Esophagus squamous epithelium (tissue), 4 donors: ENCODE data around the gene SPRY1.

Experiments used
- CTCF ChIP-seq, 6 experiments: fragments of 450-650 bp in 4 of 6; fragments of 200-600 bp in 2 of 6; sonication (generic) in 2 of 6; IDR thresholded peaks; one replicate each; pipeline ENCODE4 v1.5.1; 2016 to 2019; ENCODE audit warnings: antibody characterized with exemption in 6 of 6, mild to moderate bottlenecking in 4 of 6, moderate library complexity in 4 of 6
- POLR2A ChIP-seq, 4 donors: fragments of 450-650 bp; IDR thresholded peaks; one replicate each; pipeline ENCODE4 v1.6.1; 2017; ENCODE audit warnings: antibody characterized with exemption in 4 of 4, mild to moderate bottlenecking in 4 of 4, moderate library complexity in 3 of 4

- TF ChIP-seq CTCF (IDR thresholded peaks at IDR 0.05) (no peak), POLR2A (IDR thresholded peaks at IDR 0.05) (no peak)
Observed at GRCh38 chr4:123423819-123424218, 27.2 kb downstream of the SPRY1 start.
